GM23338 (cell line): ENCODE measurements around the gene MSL1. TPM values are rescaled to one million over a fixed set of nuclear protein-coding genes. Genes with fewer than 3 reads are reported as not detected.

Experiments used
- ATAC-seq: fragments of 200-7000 bp; cut with Tn5 transposase; 3 replicates; pipeline ENCODE4 v1.9.1; 2020
- DNase-seq: peaks from one replicate; pipeline ENCODE4 v3.0.0-alpha.2; 2015; ENCODE audit warnings: low spot score
- H2AFZ ChIP-seq: fragments of 200-600 bp; sonication (generic); 2 replicates; pipeline ENCODE4 v1.8.0; 2016; ENCODE audit warnings: antibody characterized with exemption, mild to moderate bottlenecking, moderate library complexity
- H3F3A ChIP-seq: fragments of 200-600 bp; sonication (generic); replicated peaks from 2 replicates; pipeline ENCODE4 v1.8.0; 2017; ENCODE audit warnings: antibody characterized with exemption, mixed run types, low read depth
- H3K27ac ChIP-seq: fragments of 200-600 bp; sonication (generic); 2 replicates; pipeline ENCODE4 v1.6.1; 2016; ENCODE audit warnings: low read depth
- H3K27me3 ChIP-seq: fragments of 200-600 bp; sonication (generic); 2 replicates; pipeline ENCODE4 v1.8.0; 2016; ENCODE audit warnings: mild to moderate bottlenecking, mixed run types, moderate library complexity; ENCODE audit not compliant: insufficient read depth
- H3K36me3 ChIP-seq: fragments of 200-600 bp; sonication (generic); 2 replicates; pipeline ENCODE4 v1.8.0; 2016; ENCODE audit warnings: mild to moderate bottlenecking; ENCODE audit not compliant: insufficient read depth
- H3K4me1 ChIP-seq: fragments of 200-600 bp; sonication (generic); 2 replicates; pipeline ENCODE4 v1.8.0; 2016; ENCODE audit warnings: mild to moderate bottlenecking, moderate library complexity; ENCODE audit not compliant: insufficient read depth
- H3K4me2 ChIP-seq: fragments of 200-600 bp; sonication (generic); 2 replicates; pipeline ENCODE4 v1.7.1; 2017; ENCODE audit warnings: mixed run types
- H3K4me3 ChIP-seq: fragments of 200-600 bp; sonication (generic); 2 replicates; pipeline ENCODE4 v1.6.1; 2016; ENCODE audit warnings: mixed run types
- H3K79me2 ChIP-seq: fragments of 200-600 bp; sonication (generic); replicated peaks from 2 replicates; pipeline ENCODE4 v1.8.0; 2017; ENCODE audit warnings: mild to moderate bottlenecking; ENCODE audit not compliant: insufficient read depth
- H3K9me2 ChIP-seq: fragments of 200-600 bp; sonication (generic); 2 replicates; pipeline ENCODE4 v1.8.0; 2017; ENCODE audit not compliant: insufficient read depth
- H4K20me1 ChIP-seq: fragments of 200-600 bp; sonication (generic); replicated peaks from 2 replicates; pipeline ENCODE4 v1.8.0; 2017; ENCODE audit warnings: mild to moderate bottlenecking; ENCODE audit not compliant: insufficient read depth
- H3K27ac Mint-ChIP-seq: 2 replicates; pipeline ENCODE4 v1.8.0; 2020; ENCODE audit warnings: inconsistent platforms, mild to moderate bottlenecking, moderate library complexity, mixed read lengths
- H3K27me3 Mint-ChIP-seq: 3 replicates; pipeline ENCODE4 v1.8.0; 2022; ENCODE audit warnings: low read depth, mild to moderate bottlenecking, moderate library complexity, mixed read lengths, inconsistent platforms; ENCODE audit not compliant: insufficient read depth, poor library complexity
- H3K36me3 Mint-ChIP-seq: 3 replicates; pipeline ENCODE4 v1.8.0; 2021; ENCODE audit warnings: low read depth, mild to moderate bottlenecking, inconsistent platforms, moderate library complexity, mixed read lengths
- H3K4me1 Mint-ChIP-seq: 3 replicates; pipeline ENCODE4 v1.8.0; 2020; ENCODE audit warnings: mild to moderate bottlenecking, inconsistent platforms, mixed read lengths
- H3K4me3 Mint-ChIP-seq: 3 replicates; pipeline ENCODE4 v1.8.0; 2021; ENCODE audit warnings: moderate library complexity, mild to moderate bottlenecking, inconsistent platforms, mixed read lengths
- H3K9me3 Mint-ChIP-seq: 3 replicates; pipeline ENCODE4 v1.8.0; 2020; ENCODE audit warnings: moderate library complexity, mild to moderate bottlenecking, inconsistent platforms, mixed read lengths
- CREB1 ChIP-seq: fragments of 250-450 bp; sonication (Bioruptor Pico); IDR thresholded peaks from 2 replicates; pipeline ENCODE4 v1.5.0; 2020; ENCODE audit warnings: low read depth, mild to moderate bottlenecking, moderate library complexity
- EZH2 ChIP-seq: fragments of 200-600 bp; sonication (generic); IDR thresholded peaks from one replicate; pipeline ENCODE4 v1.8.0; 2017; ENCODE audit warnings: antibody characterized with exemption, mild to moderate bottlenecking, low read depth; ENCODE audit not compliant: unreplicated experiment
- EZH2phosphoT487 ChIP-seq: fragments of 200-600 bp; sonication (generic); IDR thresholded peaks from one replicate; pipeline ENCODE4 v1.8.1; 2018; ENCODE audit warnings: antibody characterized with exemption; ENCODE audit not compliant: unreplicated experiment
- NANOG ChIP-seq: IDR thresholded peaks from 2 replicates; pipeline ENCODE4 v1.6.1; 2016; ENCODE audit warnings: antibody characterized with exemption, borderline replicate concordance
- STAT1 ChIP-seq: IDR thresholded peaks from one replicate; pipeline ENCODE4 v1.6.1; 2016; ENCODE audit warnings: antibody characterized with exemption; ENCODE audit not compliant: unreplicated experiment
- ZNF331 ChIP-seq: fragments of 250-450 bp; sonication (Bioruptor Pico); IDR thresholded peaks from 2 replicates; pipeline ENCODE4 v1.5.0; 2020; ENCODE audit warnings: low read depth, mild to moderate bottlenecking, moderate library complexity
- polyA plus RNA-seq: library from polyadenylated mRNA; unstranded; fragments of >200 nt; fragmentation: Nextera tagmentation; extraction: Ambion mirVana; gene quantifications from 2 replicates; pipeline ENCODE4 v1.2.1, GENCODE V29; 2016
- total RNA-seq: library from RNA; depleted of rRNA; stranded (reverse); fragments of >200 nt; shearing (Covaris generic); gene quantifications from 2 replicates; pipeline ENCODE4 v1.2.3, GENCODE V29; 2014
- TF ChIP-seq, protein P1 (sequence below): fragments of 250-450 bp; sonication (Bioruptor Pico); IDR thresholded peaks from 2 replicates; pipeline ENCODE4 v1.5.0; 2020; ENCODE audit warnings: mild to moderate bottlenecking, moderate library complexity
- TF ChIP-seq, protein P2 (sequence below): IDR thresholded peaks from one replicate; pipeline ENCODE4 v1.6.1; 2018; ENCODE audit warnings: antibody characterized with exemption; ENCODE audit not compliant: unreplicated experiment

The MSL1 gene
- total and polyA plus RNA-seq, 2 experiments from 2014 or later: 16.2 to 56.5 TPM

DNA sequence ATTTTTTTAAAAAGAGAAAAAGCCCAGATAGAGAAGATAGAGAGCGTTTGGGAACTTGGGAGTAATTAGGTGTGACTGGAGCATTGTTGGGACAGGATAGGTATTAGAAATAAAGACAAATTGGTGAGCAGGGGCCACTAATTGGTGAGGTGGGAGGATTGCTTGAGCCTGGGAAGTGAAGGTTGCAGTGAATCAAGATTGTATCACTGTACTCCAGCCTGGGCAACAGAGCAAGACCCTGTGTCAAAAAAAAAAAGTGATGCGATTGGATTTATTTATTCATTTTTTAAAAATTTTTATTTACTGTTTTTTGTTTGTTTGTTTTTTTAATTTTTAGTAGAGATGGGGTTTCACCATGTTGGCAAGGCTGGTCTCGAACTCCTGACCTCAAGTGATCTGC is 23.7 kb downstream of the MSL1 start (continued):
- TF ChIP-seq, protein P1, sequence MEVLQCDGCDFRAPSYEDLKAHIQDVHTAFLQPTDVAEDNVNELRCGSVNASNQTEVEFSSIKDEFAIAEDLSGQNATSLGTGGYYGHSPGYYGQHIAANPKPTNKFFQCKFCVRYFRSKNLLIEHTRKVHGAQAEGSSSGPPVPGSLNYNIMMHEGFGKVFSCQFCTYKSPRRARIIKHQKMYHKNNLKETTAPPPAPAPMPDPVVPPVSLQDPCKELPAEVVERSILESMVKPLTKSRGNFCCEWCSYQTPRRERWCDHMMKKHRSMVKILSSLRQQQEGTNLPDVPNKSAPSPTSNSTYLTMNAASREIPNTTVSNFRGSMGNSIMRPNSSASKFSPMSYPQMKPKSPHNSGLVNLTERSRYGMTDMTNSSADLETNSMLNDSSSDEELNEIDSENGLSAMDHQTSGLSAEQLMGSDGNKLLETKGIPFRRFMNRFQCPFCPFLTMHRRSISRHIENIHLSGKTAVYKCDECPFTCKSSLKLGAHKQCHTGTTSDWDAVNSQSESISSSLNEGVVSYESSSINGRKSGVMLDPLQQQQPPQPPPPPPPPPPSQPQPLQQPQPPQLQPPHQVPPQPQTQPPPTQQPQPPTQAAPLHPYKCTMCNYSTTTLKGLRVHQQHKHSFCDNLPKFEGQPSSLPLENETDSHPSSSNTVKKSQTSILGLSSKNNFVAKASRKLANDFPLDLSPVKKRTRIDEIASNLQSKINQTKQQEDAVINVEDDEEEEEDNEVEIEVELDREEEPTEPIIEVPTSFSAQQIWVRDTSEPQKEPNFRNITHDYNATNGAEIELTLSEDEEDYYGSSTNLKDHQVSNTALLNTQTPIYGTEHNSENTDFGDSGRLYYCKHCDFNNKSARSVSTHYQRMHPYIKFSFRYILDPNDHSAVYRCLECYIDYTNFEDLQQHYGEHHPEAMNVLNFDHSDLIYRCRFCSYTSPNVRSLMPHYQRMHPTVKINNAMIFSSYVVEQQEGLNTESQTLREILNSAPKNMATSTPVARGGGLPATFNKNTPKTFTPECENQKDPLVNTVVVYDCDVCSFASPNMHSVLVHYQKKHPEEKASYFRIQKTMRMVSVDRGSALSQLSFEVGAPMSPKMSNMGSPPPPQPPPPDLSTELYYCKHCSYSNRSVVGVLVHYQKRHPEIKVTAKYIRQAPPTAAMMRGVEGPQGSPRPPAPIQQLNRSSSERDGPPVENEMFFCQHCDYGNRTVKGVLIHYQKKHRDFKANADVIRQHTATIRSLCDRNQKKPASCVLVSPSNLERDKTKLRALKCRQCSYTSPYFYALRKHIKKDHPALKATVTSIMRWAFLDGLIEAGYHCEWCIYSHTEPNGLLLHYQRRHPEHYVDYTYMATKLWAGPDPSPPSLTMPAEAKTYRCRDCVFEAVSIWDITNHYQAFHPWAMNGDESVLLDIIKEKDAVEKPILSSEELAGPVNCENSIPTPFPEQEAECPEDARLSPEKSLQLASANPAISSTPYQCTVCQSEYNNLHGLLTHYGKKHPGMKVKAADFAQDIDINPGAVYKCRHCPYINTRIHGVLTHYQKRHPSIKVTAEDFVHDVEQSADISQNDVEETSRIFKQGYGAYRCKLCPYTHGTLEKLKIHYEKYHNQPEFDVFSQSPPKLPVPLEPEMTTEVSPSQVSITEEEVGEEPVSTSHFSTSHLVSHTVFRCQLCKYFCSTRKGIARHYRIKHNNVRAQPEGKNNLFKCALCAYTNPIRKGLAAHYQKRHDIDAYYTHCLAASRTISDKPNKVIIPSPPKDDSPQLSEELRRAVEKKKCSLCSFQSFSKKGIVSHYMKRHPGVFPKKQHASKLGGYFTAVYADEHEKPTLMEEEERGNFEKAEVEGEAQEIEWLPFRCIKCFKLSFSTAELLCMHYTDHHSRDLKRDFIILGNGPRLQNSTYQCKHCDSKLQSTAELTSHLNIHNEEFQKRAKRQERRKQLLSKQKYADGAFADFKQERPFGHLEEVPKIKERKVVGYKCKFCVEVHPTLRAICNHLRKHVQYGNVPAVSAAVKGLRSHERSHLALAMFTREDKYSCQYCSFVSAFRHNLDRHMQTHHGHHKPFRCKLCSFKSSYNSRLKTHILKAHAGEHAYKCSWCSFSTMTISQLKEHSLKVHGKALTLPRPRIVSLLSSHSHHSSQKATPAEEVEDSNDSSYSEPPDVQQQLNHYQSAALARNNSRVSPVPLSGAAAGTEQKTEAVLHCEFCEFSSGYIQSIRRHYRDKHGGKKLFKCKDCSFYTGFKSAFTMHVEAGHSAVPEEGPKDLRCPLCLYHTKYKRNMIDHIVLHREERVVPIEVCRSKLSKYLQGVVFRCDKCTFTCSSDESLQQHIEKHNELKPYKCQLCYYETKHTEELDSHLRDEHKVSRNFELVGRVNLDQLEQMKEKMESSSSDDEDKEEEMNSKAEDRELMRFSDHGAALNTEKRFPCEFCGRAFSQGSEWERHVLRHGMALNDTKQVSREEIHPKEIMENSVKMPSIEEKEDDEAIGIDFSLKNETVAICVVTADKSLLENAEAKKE (CRISPR knock-in tag): no peak
- TF ChIP-seq EZH2: no peak
- no peak for TF ChIP-seq CREB1 (CRISPR knock-in tag)
- TF ChIP-seq, protein P2, sequence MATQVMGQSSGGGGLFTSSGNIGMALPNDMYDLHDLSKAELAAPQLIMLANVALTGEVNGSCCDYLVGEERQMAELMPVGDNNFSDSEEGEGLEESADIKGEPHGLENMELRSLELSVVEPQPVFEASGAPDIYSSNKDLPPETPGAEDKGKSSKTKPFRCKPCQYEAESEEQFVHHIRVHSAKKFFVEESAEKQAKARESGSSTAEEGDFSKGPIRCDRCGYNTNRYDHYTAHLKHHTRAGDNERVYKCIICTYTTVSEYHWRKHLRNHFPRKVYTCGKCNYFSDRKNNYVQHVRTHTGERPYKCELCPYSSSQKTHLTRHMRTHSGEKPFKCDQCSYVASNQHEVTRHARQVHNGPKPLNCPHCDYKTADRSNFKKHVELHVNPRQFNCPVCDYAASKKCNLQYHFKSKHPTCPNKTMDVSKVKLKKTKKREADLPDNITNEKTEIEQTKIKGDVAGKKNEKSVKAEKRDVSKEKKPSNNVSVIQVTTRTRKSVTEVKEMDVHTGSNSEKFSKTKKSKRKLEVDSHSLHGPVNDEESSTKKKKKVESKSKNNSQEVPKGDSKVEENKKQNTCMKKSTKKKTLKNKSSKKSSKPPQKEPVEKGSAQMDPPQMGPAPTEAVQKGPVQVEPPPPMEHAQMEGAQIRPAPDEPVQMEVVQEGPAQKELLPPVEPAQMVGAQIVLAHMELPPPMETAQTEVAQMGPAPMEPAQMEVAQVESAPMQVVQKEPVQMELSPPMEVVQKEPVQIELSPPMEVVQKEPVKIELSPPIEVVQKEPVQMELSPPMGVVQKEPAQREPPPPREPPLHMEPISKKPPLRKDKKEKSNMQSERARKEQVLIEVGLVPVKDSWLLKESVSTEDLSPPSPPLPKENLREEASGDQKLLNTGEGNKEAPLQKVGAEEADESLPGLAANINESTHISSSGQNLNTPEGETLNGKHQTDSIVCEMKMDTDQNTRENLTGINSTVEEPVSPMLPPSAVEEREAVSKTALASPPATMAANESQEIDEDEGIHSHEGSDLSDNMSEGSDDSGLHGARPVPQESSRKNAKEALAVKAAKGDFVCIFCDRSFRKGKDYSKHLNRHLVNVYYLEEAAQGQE: no peak

DNA sequence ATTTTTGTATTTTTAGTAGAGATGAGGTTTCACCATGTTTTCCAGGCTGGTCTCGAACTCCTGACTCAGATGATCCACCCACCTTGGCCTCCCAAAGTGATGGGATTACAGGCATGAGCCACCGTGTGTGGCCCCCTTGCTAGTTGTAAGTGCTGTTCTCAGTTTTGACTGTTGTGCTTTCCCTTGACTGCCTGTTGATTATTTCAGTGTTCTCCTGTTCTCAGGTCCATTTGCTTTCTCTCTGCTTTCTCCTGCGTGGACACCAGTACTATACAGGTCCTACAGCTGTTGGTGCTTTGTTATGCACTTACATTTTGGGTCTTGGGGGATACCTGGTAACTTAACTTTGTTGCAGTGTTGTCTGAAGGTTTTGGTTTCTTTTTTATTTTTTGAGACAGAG is 26.8 kb downstream of the MSL1 start:
- no peak overlapping the region for H2AFZ ChIP-seq
- no peaks in the 10 kb centered on the region for H3K9me2 ChIP-seq
- H3K4me2 ChIP-seq: no peak overlapping the region
- no peaks in the 10 kb centered on the region for H3K27me3 ChIP-seq
- Mint-ChIP-seq H3K9me3 (no peaks in the 10 kb centered on the region), H3K36me3 (peaks cover 76% of the 10 kb centered on the region), H3K4me1 (no peaks in the 10 kb centered on the region; the same call in 2 of the 3 replicates), H3K4me3 (no peak overlapping the region; the same call in 2 of the 3 replicates), H3K27me3 (peaks cover 10% of the 10 kb centered on the region), H3K27ac (no peak overlapping the region)
- no peak overlapping the region for H3K4me3 ChIP-seq
- H3K79me2 ChIP-seq: peaks cover 96% of the 10 kb centered on the region
- H3K27ac ChIP-seq: no peak overlapping the region
- no peaks in the 10 kb centered on the region for H3K4me1 ChIP-seq
- H3K36me3 ChIP-seq: peaks cover 37% of the 10 kb centered on the region
- DNase-seq (no peak), ATAC-seq (no peak)
- H4K20me1 ChIP-seq: peaks cover 24% of the 10 kb centered on the region
- no peaks in the 10 kb centered on the region; the same call in none of the 2 replicates for H3F3A ChIP-seq
- TF ChIP-seq ZNF331 (no peak), EZH2 (no peak), STAT1 (no peak), EZH2phosphoT487 (no peak), CREB1 (CRISPR knock-in tag) (no peak), NANOG (no peak)
- TF ChIP-seq, protein P2: no peak
